ENCODE data around the gene SMAD4. TPM values are rescaled to one million over a fixed set of nuclear protein-coding genes. Genes with fewer than 3 reads are reported as not detected.

Gene SMAD4
- total RNA-seq, 1 donor from 2014 or later, result 165 TPM

- TF ChIP-seq CTCF (IDR thresholded peaks at IDR 0.05; ENCODE audit: unreplicated experiment), result no peak
- Mint-ChIP-seq H3K4me3 (ENCODE audit: low read depth) (no peak overlapping the region), H3K27ac (no peak overlapping the region), H3K36me3 (ENCODE audit: insufficient read depth) (no peaks in the 10 kb centered on the region), H3K4me1 (ENCODE audit: low read depth) (no peaks in the 10 kb centered on the region), H3K9me3 (ENCODE audit: low read depth) (peaks cover 7% of the 10 kb centered on the region), H3K27me3 (no peaks in the 10 kb centered on the region)
- no peak for DNase-seq (ENCODE audit: low spot score, unreplicated experiment)
Measured at GRCh38 chr18:51123481-51123880, 93.5 kb downstream of the SMAD4 start.

GRCh38 chr18:51123936-51124486 lies 94.0 kb downstream of the SMAD4 start:
- Mint-ChIP-seq H3K27me3 (no peaks in the 10 kb centered on the region), H3K36me3 (ENCODE audit: insufficient read depth) (no peaks in the 10 kb centered on the region), H3K27ac (no peak overlapping the region), H3K9me3 (ENCODE audit: low read depth) (peaks cover 5% of the 10 kb centered on the region), H3K4me1 (ENCODE audit: low read depth) (no peaks in the 10 kb centered on the region), H3K4me3 (ENCODE audit: low read depth) (no peak overlapping the region)
- no peak for TF ChIP-seq CTCF (IDR thresholded peaks at IDR 0.05; ENCODE audit: unreplicated experiment)
- no peak for DNase-seq (ENCODE audit: low spot score, unreplicated experiment)

DNA sequence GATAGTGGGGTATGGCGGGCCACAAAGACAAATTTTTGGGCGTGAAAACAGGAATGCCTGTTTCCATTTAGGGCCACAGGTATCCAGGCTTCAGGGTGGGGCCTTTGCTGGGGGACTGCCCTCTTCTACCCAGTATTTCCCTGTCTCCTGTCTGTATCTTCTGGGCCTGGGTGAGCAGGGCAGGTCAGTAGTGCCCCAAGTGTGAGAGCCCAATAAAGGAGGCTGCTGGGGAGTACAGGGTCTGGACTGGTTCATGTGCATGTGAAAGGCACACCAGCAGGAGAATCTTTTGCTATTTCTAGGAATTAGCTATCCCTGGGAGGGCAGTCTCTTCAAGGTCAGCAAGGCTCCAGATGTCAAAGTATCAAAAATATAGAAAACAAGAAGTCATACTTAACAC lies 96.0 kb downstream of the SMAD4 start:
- no peaks in the 10 kb centered on the region for H3K4me1 Mint-ChIP-seq (ENCODE audit: low read depth)
- no peak overlapping the region for H3K27ac Mint-ChIP-seq
- DNase-seq (ENCODE audit: low spot score, unreplicated experiment), result no peak
- no peak overlapping the region for H3K4me3 Mint-ChIP-seq (ENCODE audit: low read depth)
- no peaks in the 10 kb centered on the region for H3K36me3 Mint-ChIP-seq (ENCODE audit: insufficient read depth)
- H3K9me3 Mint-ChIP-seq (ENCODE audit: low read depth), result no peaks in the 10 kb centered on the region
- H3K27me3 Mint-ChIP-seq, result no peaks in the 10 kb centered on the region
- TF ChIP-seq CTCF (IDR thresholded peaks at IDR 0.05; ENCODE audit: unreplicated experiment), result no peak

DNA sequence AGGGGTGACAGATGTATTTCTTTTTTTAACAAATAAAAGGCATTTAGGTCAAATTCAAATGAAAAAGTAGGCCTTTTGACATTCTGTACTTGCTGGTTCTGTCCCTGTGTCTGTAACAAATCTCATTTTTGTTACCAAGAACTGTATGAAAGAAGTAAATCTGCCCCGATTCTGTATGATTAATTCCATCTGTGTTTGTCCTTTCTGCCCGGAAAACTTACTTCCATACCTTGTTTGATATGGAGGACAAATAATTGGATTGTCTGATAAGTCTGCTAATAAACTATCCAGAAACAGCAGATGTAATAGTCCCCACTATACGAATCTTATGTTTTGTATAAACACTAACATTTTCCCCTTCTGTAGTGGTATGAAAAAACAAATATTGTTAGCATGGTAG lies 97.7 kb downstream of the SMAD4 start:
- Mint-ChIP-seq H3K4me3 (ENCODE audit: low read depth) (no peak overlapping the region), H3K36me3 (ENCODE audit: insufficient read depth) (no peaks in the 10 kb centered on the region), H3K9me3 (ENCODE audit: low read depth) (no peaks in the 10 kb centered on the region), H3K27ac (no peak overlapping the region), H3K27me3 (no peaks in the 10 kb centered on the region), H3K4me1 (ENCODE audit: low read depth) (no peaks in the 10 kb centered on the region)
- no peak for TF ChIP-seq CTCF (IDR thresholded peaks at IDR 0.05; ENCODE audit: unreplicated experiment)
- no peak for DNase-seq (ENCODE audit: low spot score, unreplicated experiment)

DNA sequence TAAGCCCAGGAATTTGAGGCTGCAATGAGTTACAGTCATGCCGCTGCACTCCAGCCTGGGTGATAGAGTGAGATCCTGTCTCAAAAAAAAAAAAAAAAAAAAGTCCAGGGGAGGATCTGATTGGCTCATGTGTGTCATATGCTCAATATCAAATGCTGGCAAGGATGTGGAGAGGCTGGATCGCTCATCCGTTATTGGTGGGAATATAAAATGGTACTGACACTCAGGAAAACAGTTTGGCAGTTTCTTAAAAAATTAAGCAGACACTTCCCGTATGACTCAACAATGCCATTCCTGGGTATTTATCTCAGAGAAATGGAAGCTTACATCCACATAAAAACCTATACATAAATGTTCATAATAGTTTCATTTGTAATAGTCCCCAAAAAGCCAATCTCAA lies 98.5 kb downstream of the SMAD4 start:
- TF ChIP-seq CTCF (IDR thresholded peaks at IDR 0.05; ENCODE audit: unreplicated experiment), result no peak
- H3K27ac Mint-ChIP-seq, result no peak overlapping the region
- H3K4me3 Mint-ChIP-seq (ENCODE audit: low read depth), result no peak overlapping the region
- no peaks in the 10 kb centered on the region for H3K27me3 Mint-ChIP-seq
- DNase-seq (ENCODE audit: low spot score, unreplicated experiment), result no peak
- no peaks in the 10 kb centered on the region for H3K36me3 Mint-ChIP-seq (ENCODE audit: insufficient read depth)
- no peaks in the 10 kb centered on the region for H3K9me3 Mint-ChIP-seq (ENCODE audit: low read depth)
- H3K4me1 Mint-ChIP-seq (ENCODE audit: low read depth), result no peaks in the 10 kb centered on the region
